ENCODE measurements around the gene APBA2. TPM values are rescaled to one million over a fixed set of nuclear protein-coding genes. Genes with fewer than 3 reads are reported as not detected.

Gene APBA2
- total RNA-seq, 4 donors from 2014 or later: 2.3 to 15.0 (median 4.6) TPM; not detected in 1

GRCh38 chr15:28955160-28955992, 69.6 kb downstream of the APBA2 start:
- Histone ChIP-seq H3K27me3 (no peaks in the 10 kb centered on the region), H3K4me3 (no peak overlapping the region), H3K4me1 (no peaks in the 10 kb centered on the region), H3K36me3 (no peaks in the 10 kb centered on the region), H3K9me3 (no peaks in the 10 kb centered on the region), H3K27ac (no peak overlapping the region)
- DNase-seq: no peak
- intact Hi-C loops (cut with DNase I; ENCODE audit: low total_unique reads): no loop called here
- no peak for TF ChIP-seq POLR2A (IDR thresholded peaks at IDR 0.05)
- TF ChIP-seq CTCF (IDR thresholded peaks at IDR 0.05): no peak

GRCh38 chr15:28955993-28956421, 70.2 kb downstream of the APBA2 start:
- Histone ChIP-seq H3K4me1 (no peaks in the 10 kb centered on the region), H3K9me3 (no peaks in the 10 kb centered on the region)
- no peak for DNase-seq

GRCh38 chr15:28956491-28956890, 70.7 kb downstream of the APBA2 start:
- intact Hi-C loops (cut with DNase I; ENCODE audit: low total_unique reads): no loop called here
- Histone ChIP-seq H3K27ac (no peak overlapping the region), H3K4me1 (no peaks in the 10 kb centered on the region), H3K4me3 (no peak overlapping the region), H3K36me3 (no peaks in the 10 kb centered on the region), H3K9me3 (no peaks in the 10 kb centered on the region), H3K27me3 (no peaks in the 10 kb centered on the region)
- no peak for DNase-seq
- no peak for TF ChIP-seq POLR2A (IDR thresholded peaks at IDR 0.05)
- no peak for TF ChIP-seq CTCF (IDR thresholded peaks at IDR 0.05)

More at GRCh38 chr15:28955993-28956421, 70.2 kb downstream of the APBA2 start:
- Histone ChIP-seq H3K36me3 (no peaks in the 10 kb centered on the region), H3K4me3 (no peak overlapping the region), H3K27ac (no peak overlapping the region), H3K27me3 (no peaks in the 10 kb centered on the region)
- TF ChIP-seq CTCF (IDR thresholded peaks at IDR 0.05) (no peak), POLR2A (IDR thresholded peaks at IDR 0.05) (no peak)
- intact Hi-C loops (cut with DNase I; ENCODE audit: low total_unique reads): no loop called here

- H3K9me3 ChIP-seq: no peaks in the 10 kb centered on the region
- no peak for DNase-seq
- H3K27ac ChIP-seq: no peak overlapping the region
- no peaks in the 10 kb centered on the region for H3K36me3 ChIP-seq
- TF ChIP-seq CTCF (IDR thresholded peaks at IDR 0.05) (no peak), POLR2A (IDR thresholded peaks at IDR 0.05) (no peak)
- no peaks in the 10 kb centered on the region for H3K4me1 ChIP-seq
- H3K27me3 ChIP-seq: no peaks in the 10 kb centered on the region
- H3K4me3 ChIP-seq: no peak overlapping the region
- intact Hi-C loops (cut with DNase I; ENCODE audit: low total_unique reads): no loop called here
These were observed 72.1 kb downstream of the APBA2 start for GRCh38 chr15:28957606-28958498.

- H3K9me3 ChIP-seq: no peaks in the 10 kb centered on the region
- DNase-seq: no peak
- H3K4me3 ChIP-seq: no peak overlapping the region
- TF ChIP-seq CTCF (IDR thresholded peaks at IDR 0.05) (no peak), POLR2A (IDR thresholded peaks at IDR 0.05) (no peak)
- H3K36me3 ChIP-seq: no peaks in the 10 kb centered on the region
- intact Hi-C loops (cut with DNase I; ENCODE audit: low total_unique reads): no loop called here
- H3K27ac ChIP-seq: no peak overlapping the region
- no peaks in the 10 kb centered on the region for H3K27me3 ChIP-seq
- H3K4me1 ChIP-seq: no peaks in the 10 kb centered on the region
These were observed 73.6 kb downstream of the APBA2 start for GRCh38 chr15:28959326-28959725.
